Liver (tissue), 9 donors: ENCODE data around the gene FBXO2. TPM values are rescaled to one million over a fixed set of nuclear protein-coding genes. Genes with fewer than 3 reads are reported as not detected.

Experiments used
- DNase-seq: peaks from one replicate; pipeline ENCODE4 v3.0.0-alpha.2; 2017; ENCODE audit warnings: low spot score
- H3K27ac ChIP-seq, 2 donors: one replicate each; pipeline ENCODE4 v1.7.0; 2013; ENCODE audit warnings: inconsistent platforms in 2 of 2, low read length in 2 of 2, control low read depth in 1 of 2, low read depth in 1 of 2, mild to moderate bottlenecking in 1 of 2
- H3K27me3 ChIP-seq, 4 donors: one replicate each; pipeline versions ENCODE4 v1.6.1 to v1.7.0; 2013; ENCODE audit warnings: low read length in 3 of 4, inconsistent platforms in 1 of 4, mild to moderate bottlenecking in 1 of 4, moderate library complexity in 1 of 4; ENCODE audit not compliant: control insufficient read depth in 4 of 4, insufficient read depth in 4 of 4
- H3K36me3 ChIP-seq, 4 donors: one replicate each; pipeline versions ENCODE4 v1.6.1 to v1.7.0; 2013; ENCODE audit warnings: low read length in 3 of 4, mild to moderate bottlenecking in 3 of 4, low read depth in 1 of 4, moderate library complexity in 1 of 4; ENCODE audit not compliant: control insufficient read depth in 4 of 4, insufficient read depth in 3 of 4
- H3K4me1 ChIP-seq, 4 donors: one replicate each; pipeline versions ENCODE4 v1.6.1 to v1.7.0; 2013; ENCODE audit warnings: low read length in 3 of 4, mild to moderate bottlenecking in 3 of 4, moderate library complexity in 1 of 4; ENCODE audit not compliant: control insufficient read depth in 4 of 4, insufficient read depth in 4 of 4
- H3K4me3 ChIP-seq, 3 donors: one replicate each; pipeline versions ENCODE4 v1.6.1 to v1.7.0; 2013; ENCODE audit warnings: low read length in 3 of 3, control low read depth in 1 of 3, low read depth in 1 of 3, mild to moderate bottlenecking in 1 of 3
- H3K9ac ChIP-seq, 2 donors: one replicate each; pipeline ENCODE4 v1.7.0; 2013; ENCODE audit warnings: low read length in 2 of 2, mild to moderate bottlenecking in 2 of 2, moderate library complexity in 2 of 2, control low read depth in 1 of 2, low read depth in 1 of 2
- H3K9me3 ChIP-seq, 4 donors: one replicate each; pipeline versions ENCODE4 v1.6.1 to v1.7.0; 2013; ENCODE audit warnings: low read length in 3 of 4; ENCODE audit not compliant: control insufficient read depth in 4 of 4
- ATF3 ChIP-seq: IDR thresholded peaks from 2 replicates; pipeline ENCODE4 v1.6.1; 2016; ENCODE audit warnings: antibody characterized with exemption
- EGR1 ChIP-seq, 2 donors: IDR thresholded peaks; 2 replicates each; pipeline ENCODE4 v1.6.1; 2016 to 2018; ENCODE audit warnings: antibody characterized with exemption in 2 of 2, low read depth in 2 of 2
- FOXA1 ChIP-seq: IDR thresholded peaks from 2 replicates; pipeline ENCODE4 v1.6.1; 2016; ENCODE audit warnings: antibody characterized with exemption
- FOXA2 ChIP-seq: IDR thresholded peaks from 2 replicates; pipeline ENCODE4 v1.6.1; 2016; ENCODE audit warnings: antibody characterized with exemption
- HNF4A ChIP-seq, 2 donors: conservative IDR thresholded peaks; 2 replicates each; pipeline ENCODE4 v1.6.1; 2016; ENCODE audit warnings: antibody characterized with exemption in 2 of 2, mild to moderate bottlenecking in 2 of 2
- HNF4G ChIP-seq: IDR thresholded peaks from 2 replicates; pipeline ENCODE4 v1.6.1; 2016; ENCODE audit warnings: antibody characterized with exemption
- JUND ChIP-seq, 2 donors: IDR thresholded peaks; 2 replicates each; pipeline ENCODE4 v1.6.1; 2016; ENCODE audit warnings: antibody characterized with exemption in 2 of 2
- MAX ChIP-seq: IDR thresholded peaks from 2 replicates; pipeline ENCODE4 v1.6.1; 2016; ENCODE audit warnings: antibody characterized with exemption
- NR2F2 ChIP-seq: IDR thresholded peaks from 2 replicates; pipeline ENCODE4 v1.6.1; 2016; ENCODE audit warnings: antibody characterized with exemption
- RAD21 ChIP-seq, 2 donors: IDR thresholded peaks; 2 replicates each; pipeline ENCODE4 v1.6.1; 2016; ENCODE audit warnings: antibody characterized with exemption in 2 of 2, mild to moderate bottlenecking in 2 of 2
- REST ChIP-seq: IDR thresholded peaks from 2 replicates; pipeline ENCODE4 v1.6.1; 2016; ENCODE audit warnings: antibody characterized with exemption, mild to moderate bottlenecking
- SP1 ChIP-seq: IDR thresholded peaks from 2 replicates; pipeline ENCODE4 v1.6.1; 2018; ENCODE audit warnings: antibody characterized with exemption, mild to moderate bottlenecking
- TAF1 ChIP-seq: conservative IDR thresholded peaks from 2 replicates; pipeline ENCODE4 v1.6.1; 2016; ENCODE audit warnings: antibody characterized with exemption, mild to moderate bottlenecking
- YY1 ChIP-seq: IDR thresholded peaks from 2 replicates; pipeline ENCODE4 v1.6.1; 2016; ENCODE audit warnings: antibody characterized with exemption, mild to moderate bottlenecking
- ZBTB33 ChIP-seq: IDR thresholded peaks from 2 replicates; pipeline ENCODE4 v1.6.1; 2016; ENCODE audit warnings: antibody characterized with exemption
- WGBS: extraction: QIAGEN DNeasy Blood & Tissue Kit; methylation state at CpG from one replicate; pipeline ENCODE4 v1.1.7; 2013; 5-methylcytosine and 5-hydroxymethylcytosine counted together
- polyA plus RNA-seq, 2 donors: library from polyadenylated mRNA; stranded (reverse) in 1 of 2; unstranded in 1 of 2; fragments of 200-250 nt in 1 of 2; fragments of >200 nt in 1 of 2; fragmentation: Nextera tagmentation in 1 of 2; extraction: Ambion mirVana in 1 of 2; gene quantifications; one replicate each; pipeline versions ENCODE4 v1.2.1 to v1.2.3, GENCODE V29; 2013 to 2015
- total RNA-seq, 2 donors: library from RNA; depleted of rRNA; stranded (reverse); fragments of >200 nt; gene quantifications; one replicate each; pipeline ENCODE4 v1.2.3, GENCODE V29; 2014
- donor health status: healthy.
- donor health status: healthy.
- donor health status: healthy.
- donor health status: healthy.
- donor health status: healthy.

Gene FBXO2
- total and polyA plus RNA-seq, 4 donors, result 1.7 to 20.9 (median 4.0) TPM

GRCh38 chr1:11703357-11704193 is 49.3 kb upstream of the FBXO2 start (continued):
- TF ChIP-seq ATF3 (no peak), HNF4G (no peak), NR2F2 (no peak), MAX (no peak), RAD21 (IDR thresholded peaks at IDR 0.05) (no peak), HNF4A (conservative IDR thresholded peaks at IDR 0.05) (no peak), JUND (IDR thresholded peaks at IDR 0.05) (no peak), YY1 (no peak), TAF1 (no peak), FOXA2 (no peak)

- H3K9ac ChIP-seq, result no peak overlapping the region
- no peak overlapping the region for H3K4me3 ChIP-seq
- no peaks in the 10 kb centered on the region for H3K4me1 ChIP-seq
- WGBS, result 85% methylated on average over 15 of the region's 15 CpGs
- H3K27ac ChIP-seq, result no peak overlapping the region
- H3K36me3 ChIP-seq, result no peaks in the 10 kb centered on the region
- TF ChIP-seq FOXA1 (no peak), MAX (no peak), ZBTB33 (no peak), TAF1 (no peak), ATF3 (no peak), YY1 (no peak), HNF4G (no peak), EGR1 (IDR thresholded peaks at IDR 0.05; ENCODE audit: low read depth in 2 of 2) (no peak), SP1 (no peak), NR2F2 (no peak), RAD21 (IDR thresholded peaks at IDR 0.05) (no peak), REST (no peak), JUND (IDR thresholded peaks at IDR 0.05) (no peak)
- H3K27me3 ChIP-seq, result no peaks in the 10 kb centered on the region
- H3K9me3 ChIP-seq, result no peaks in the 10 kb centered on the region
- no peak for DNase-seq
Measured at GRCh38 chr1:11701981-11702803, 48.0 kb upstream of the FBXO2 start.
